HUES64 (cell line): ENCODE measurements around the gene LTBR.
"Not testable (repeated sequence)": the region's sequence is repeated elsewhere in the genome, so short reads cannot be mapped to it uniquely, and the experiment has no call there.

Experiments
- H3K27ac ChIP-seq: 2 replicates; pipeline ENCODE4 v1.7.0; 2013; ENCODE audit warnings: low read depth, low read length, inconsistent platforms
- H3K27me3 ChIP-seq: 2 replicates; pipeline ENCODE4 v1.6.1; 2013; ENCODE audit warnings: mild to moderate bottlenecking, low read length; ENCODE audit not compliant: insufficient read depth
- H3K36me3 ChIP-seq: 2 replicates; pipeline ENCODE4 v1.6.1; 2013; ENCODE audit warnings: mild to moderate bottlenecking, low read length; ENCODE audit not compliant: insufficient read depth
- H3K4me1 ChIP-seq: 2 replicates; pipeline ENCODE4 v1.6.1; 2013; ENCODE audit warnings: mild to moderate bottlenecking, low read length, moderate library complexity; ENCODE audit not compliant: insufficient read depth
- H3K4me3 ChIP-seq: 2 replicates; pipeline ENCODE4 v1.5.1; 2013; ENCODE audit warnings: mild to moderate bottlenecking, low read length, moderate library complexity
- H3K9ac ChIP-seq: 2 replicates; pipeline ENCODE4 v1.6.1; 2013; ENCODE audit warnings: mild to moderate bottlenecking, low read depth, low read length
- H3K9me3 ChIP-seq: 2 replicates; pipeline ENCODE4 v1.6.1; 2013; ENCODE audit warnings: low read depth, low read length; ENCODE audit not compliant: insufficient read depth
- WGBS: fragments of 150-250, 120-280 bp; methylation state at CpG from one replicate; pipeline ENCODE4 v1.1.7; 2013; ENCODE audit warnings: missing lambda C conversion rate; 5-methylcytosine and 5-hydroxymethylcytosine counted together

Gene LTBR

GRCh38 chr12:6340032-6340638, 43.8 kb upstream of the LTBR start:
- Histone ChIP-seq H3K4me3 (peak overlapping the region; percentile 86), H3K9me3 (no peaks in the 10 kb centered on the region), H3K27me3 (no peaks in the 10 kb centered on the region), H3K27ac (no peak overlapping the region), H3K36me3 (no peaks in the 10 kb centered on the region), H3K9ac (peak overlapping the region; percentile 82; the same call in 1 of the 2 replicates), H3K4me1 (peaks cover 55% of the 10 kb centered on the region)
- WGBS: 21% methylated on average over 9 of the region's 9 CpGs

- Histone ChIP-seq H3K4me1 (peaks cover 48% of the 10 kb centered on the region), H3K4me3 (peak overlapping the region; percentile 86), H3K27me3 (no peaks in the 10 kb centered on the region), H3K9ac (peak overlapping the region; percentile 82), H3K36me3 (no peaks in the 10 kb centered on the region), H3K9me3 (no peaks in the 10 kb centered on the region), H3K27ac (peak overlapping the region; percentile 74)
- 4% methylated on average over 14 of the region's 15 CpGs for WGBS
Measured at GRCh38 chr12:6340745-6341416, 43.1 kb upstream of the LTBR start.

- Histone ChIP-seq H3K36me3 (no peaks in the 10 kb centered on the region), H3K27me3 (no peaks in the 10 kb centered on the region), H3K27ac (peak within 1 kb of the TSS; percentile 74), H3K9me3 (no peaks in the 10 kb centered on the region), H3K4me3 (peak within 1 kb of the TSS; percentile 86), H3K9ac (peak within 1 kb of the TSS; percentile 82), H3K4me1 (peaks cover 46% of the 10 kb centered on the region)
- under 1% methylated on average over 21 of the region's 21 CpGs for WGBS
Measured at GRCh38 chr12:6341417-6342139, 42.4 kb upstream of the LTBR start, which contains the start of gene TNFRSF1A. Gene TNFRSF1A (minus strand): TSS chr12:6342076. CDS start chr12:6341814, 262 bp downstream.

- peak overlapping the region; percentile 74; the same call in 1 of the 2 replicates for H3K27ac ChIP-seq
- no peaks in the 10 kb centered on the region for H3K27me3 ChIP-seq
- H3K36me3 ChIP-seq: no peaks in the 10 kb centered on the region; the same call in 1 of the 2 replicates
- peak overlapping the region; percentile 86 for H3K4me3 ChIP-seq
- WGBS: 51% methylated on average over 7 of the region's 7 CpGs
- H3K9ac ChIP-seq: peak overlapping the region; percentile 82
- H3K9me3 ChIP-seq: no peaks in the 10 kb centered on the region
- peaks cover 39% of the 10 kb centered on the region for H3K4me1 ChIP-seq
Measured at GRCh38 chr12:6342140-6342889, 41.6 kb upstream of the LTBR start.

GRCh38 chr12:6343518-6343917, 40.4 kb upstream of the LTBR start:
- peaks cover 6% of the 10 kb centered on the region; the same call in 1 of the 2 replicates for H3K36me3 ChIP-seq
- H3K4me3 ChIP-seq: no peak overlapping the region
- no peaks in the 10 kb centered on the region for H3K9me3 ChIP-seq
- no peak overlapping the region for H3K9ac ChIP-seq
- no peaks in the 10 kb centered on the region for H3K27me3 ChIP-seq
- H3K4me1 ChIP-seq: peaks cover 27% of the 10 kb centered on the region
- WGBS: 23% methylated on average over 4 of the region's 5 CpGs
- no peak overlapping the region for H3K27ac ChIP-seq

- Histone ChIP-seq H3K4me1 (peaks cover 26% of the 10 kb centered on the region), H3K36me3 (peaks cover 13% of the 10 kb centered on the region; the same call in 1 of the 2 replicates)
- not testable (repeated sequence) for H3K4me3 ChIP-seq, H3K9ac ChIP-seq, H3K27me3 ChIP-seq, H3K9me3 ChIP-seq, H3K27ac ChIP-seq
- 89% methylated on average over 9 of the region's 11 CpGs for WGBS
Measured at GRCh38 chr12:6344101-6344660, 39.8 kb upstream of the LTBR start.

- peaks cover 15% of the 10 kb centered on the region; the same call in 1 of the 2 replicates for H3K36me3 ChIP-seq
- 88% methylated on average over 9 of the region's 10 CpGs for WGBS
- H3K4me1 ChIP-seq: peaks cover 18% of the 10 kb centered on the region
- H3K27ac ChIP-seq: no peak overlapping the region
- no peaks in the 10 kb centered on the region for H3K27me3 ChIP-seq
- H3K4me3 ChIP-seq: no peak overlapping the region
- H3K9me3 ChIP-seq: no peaks in the 10 kb centered on the region
- no peak overlapping the region for H3K9ac ChIP-seq
Measured at GRCh38 chr12:6345319-6346091, 38.5 kb upstream of the LTBR start.

- no peak overlapping the region for H3K9ac ChIP-seq
- peaks cover 18% of the 10 kb centered on the region for H3K4me1 ChIP-seq
- H3K27ac ChIP-seq: no peak overlapping the region
- H3K4me3 ChIP-seq: no peak overlapping the region
- H3K27me3 ChIP-seq: no peaks in the 10 kb centered on the region
- peaks cover 15% of the 10 kb centered on the region; the same call in 1 of the 2 replicates for H3K36me3 ChIP-seq
- 92% methylated on average over 5 of the region's 5 CpGs for WGBS
- H3K9me3 ChIP-seq: no peaks in the 10 kb centered on the region
Measured at GRCh38 chr12:6346235-6346832, 37.6 kb upstream of the LTBR start.

- H3K9ac ChIP-seq: no peak overlapping the region
- no peak overlapping the region for H3K4me3 ChIP-seq
- no peak overlapping the region for H3K27ac ChIP-seq
- peaks cover 15% of the 10 kb centered on the region; the same call in 1 of the 2 replicates for H3K36me3 ChIP-seq
- H3K4me1 ChIP-seq: peaks cover 18% of the 10 kb centered on the region
- 94% methylated on average over 8 of the region's 8 CpGs for WGBS
- H3K27me3 ChIP-seq: no peaks in the 10 kb centered on the region
- no peaks in the 10 kb centered on the region for H3K9me3 ChIP-seq
Measured at GRCh38 chr12:6346942-6347341, 37.0 kb upstream of the LTBR start.
